ENCODE results near the gene TRIM38. TPM values are rescaled to one million over a fixed set of nuclear protein-coding genes. Genes with fewer than 3 reads are reported as not detected.

TRIM38 gene
- total and polyA plus RNA-seq, 2 donors from 2014 or later = 12.2 to 27.9 TPM

DNA sequence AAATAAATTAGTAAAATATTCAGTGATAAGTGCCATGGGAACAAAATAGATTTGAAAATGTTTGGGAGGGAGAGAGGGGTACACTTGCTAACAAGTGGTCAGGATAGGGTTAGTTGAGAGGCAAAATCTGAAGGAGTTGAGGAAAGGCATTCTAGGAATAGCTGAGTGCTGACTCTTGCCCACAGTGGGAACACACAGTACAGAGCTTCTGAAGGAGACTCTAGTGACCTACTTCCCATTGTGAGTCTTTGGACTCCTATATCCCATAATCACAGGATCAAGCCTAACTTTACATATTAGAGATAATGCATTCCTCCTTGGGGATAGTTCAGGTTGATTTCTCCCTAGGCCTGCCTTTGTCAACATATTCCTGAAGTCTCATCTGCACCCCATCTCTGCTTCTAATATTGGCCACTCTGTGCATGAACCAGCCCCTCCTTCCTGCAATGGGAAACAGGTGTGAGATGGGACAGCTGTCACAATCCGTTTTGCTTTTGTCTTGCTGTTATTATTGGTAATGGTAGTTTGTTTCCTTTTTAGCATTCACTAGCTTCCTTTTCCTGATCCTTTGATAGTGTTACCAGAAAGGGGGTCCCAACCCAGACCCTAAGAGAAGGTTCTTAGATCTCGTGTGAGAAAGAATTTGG, 2.6 kb upstream of the TRIM38 start:
- H3K9ac ChIP-seq (ENCODE audit: low read length in 3 of 3) = no peak overlapping the region
- TF ChIP-seq, protein P1, sequence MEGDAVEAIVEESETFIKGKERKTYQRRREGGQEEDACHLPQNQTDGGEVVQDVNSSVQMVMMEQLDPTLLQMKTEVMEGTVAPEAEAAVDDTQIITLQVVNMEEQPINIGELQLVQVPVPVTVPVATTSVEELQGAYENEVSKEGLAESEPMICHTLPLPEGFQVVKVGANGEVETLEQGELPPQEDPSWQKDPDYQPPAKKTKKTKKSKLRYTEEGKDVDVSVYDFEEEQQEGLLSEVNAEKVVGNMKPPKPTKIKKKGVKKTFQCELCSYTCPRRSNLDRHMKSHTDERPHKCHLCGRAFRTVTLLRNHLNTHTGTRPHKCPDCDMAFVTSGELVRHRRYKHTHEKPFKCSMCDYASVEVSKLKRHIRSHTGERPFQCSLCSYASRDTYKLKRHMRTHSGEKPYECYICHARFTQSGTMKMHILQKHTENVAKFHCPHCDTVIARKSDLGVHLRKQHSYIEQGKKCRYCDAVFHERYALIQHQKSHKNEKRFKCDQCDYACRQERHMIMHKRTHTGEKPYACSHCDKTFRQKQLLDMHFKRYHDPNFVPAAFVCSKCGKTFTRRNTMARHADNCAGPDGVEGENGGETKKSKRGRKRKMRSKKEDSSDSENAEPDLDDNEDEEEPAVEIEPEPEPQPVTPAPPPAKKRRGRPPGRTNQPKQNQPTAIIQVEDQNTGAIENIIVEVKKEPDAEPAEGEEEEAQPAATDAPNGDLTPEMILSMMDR (IDR thresholded peaks at IDR 0.05; ENCODE audit: borderline replicate concordance, extremely low read depth, insufficient read depth) = no peak
- no peak for DNase-seq
- H3K4me1 ChIP-seq (ENCODE audit: control insufficient read depth in 2 of 3, insufficient read depth in 2 of 3, low read depth in 1 of 3, low read length in 3 of 3) = peaks cover 2 to 13% (median 6%) of the 10 kb centered on the region in 3 donors
- intact Hi-C loops (cut with DNase I) = no loop called here
- H3K36me3 ChIP-seq (ENCODE audit: control insufficient read depth in 2 of 3, insufficient read depth in 3 of 3, low read length in 3 of 3) = no peaks in the 10 kb centered on the region
- no peak overlapping the region for H3K27ac ChIP-seq (ENCODE audit: low read depth in 2 of 2, low read length in 2 of 2)
- no peaks in the 10 kb centered on the region for H3K27me3 ChIP-seq (ENCODE audit: control insufficient read depth, insufficient read depth, low read length)
- peaks cover 0 to 4% (median 0%) of the 10 kb centered on the region in 3 donors for H3K9me3 ChIP-seq (ENCODE audit: control insufficient read depth in 2 of 3, insufficient read depth in 1 of 3, low read length in 3 of 3)
- H3K4me3 ChIP-seq (ENCODE audit: low read length in 3 of 3) = no peak overlapping the region
- FAIRE-seq = no peak

DNA sequence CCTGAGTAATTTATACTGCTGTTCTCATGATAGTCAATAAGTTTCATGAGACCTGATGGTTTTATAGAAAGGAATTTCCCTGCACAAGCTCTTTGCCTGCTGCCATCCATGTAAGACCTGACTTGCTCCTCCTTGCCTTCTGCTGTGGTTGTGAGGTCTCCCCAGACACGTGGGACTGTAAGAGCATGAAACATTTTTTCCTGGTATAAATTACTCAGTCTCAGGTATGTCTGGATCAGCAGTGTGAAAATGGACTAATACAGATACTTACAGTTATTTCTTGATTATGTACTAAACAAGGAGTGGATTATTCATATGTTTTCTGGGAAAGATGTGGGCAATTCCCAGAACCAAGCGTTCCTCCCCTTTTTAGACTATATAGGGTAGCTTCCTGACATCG, 1.9 kb upstream of the TRIM38 start:
- Histone ChIP-seq H3K27ac (ENCODE audit: low read depth in 2 of 2, low read length in 2 of 2) (no peak overlapping the region), H3K4me3 (ENCODE audit: low read length in 3 of 3) (no peak overlapping the region), H3K4me1 (ENCODE audit: control insufficient read depth in 2 of 3, insufficient read depth in 2 of 3, low read depth in 1 of 3, low read length in 3 of 3) (peaks cover 2 to 13% (median 6%) of the 10 kb centered on the region in 3 donors), H3K9ac (ENCODE audit: low read length in 3 of 3) (no peak overlapping the region), H3K27me3 (ENCODE audit: control insufficient read depth, insufficient read depth, low read length) (no peaks in the 10 kb centered on the region), H3K9me3 (ENCODE audit: control insufficient read depth in 2 of 3, insufficient read depth in 1 of 3, low read length in 3 of 3) (peaks cover 0 to 4% (median 0%) of the 10 kb centered on the region in 3 donors), H3K36me3 (ENCODE audit: control insufficient read depth in 2 of 3, insufficient read depth in 3 of 3, low read length in 3 of 3) (no peaks in the 10 kb centered on the region)
- no peak for DNase-seq
- no peak for FAIRE-seq
- TF ChIP-seq, protein P1 (IDR thresholded peaks at IDR 0.05; ENCODE audit: borderline replicate concordance, extremely low read depth, insufficient read depth) = no peak
- intact Hi-C loops (cut with DNase I) = no loop called here

DNA sequence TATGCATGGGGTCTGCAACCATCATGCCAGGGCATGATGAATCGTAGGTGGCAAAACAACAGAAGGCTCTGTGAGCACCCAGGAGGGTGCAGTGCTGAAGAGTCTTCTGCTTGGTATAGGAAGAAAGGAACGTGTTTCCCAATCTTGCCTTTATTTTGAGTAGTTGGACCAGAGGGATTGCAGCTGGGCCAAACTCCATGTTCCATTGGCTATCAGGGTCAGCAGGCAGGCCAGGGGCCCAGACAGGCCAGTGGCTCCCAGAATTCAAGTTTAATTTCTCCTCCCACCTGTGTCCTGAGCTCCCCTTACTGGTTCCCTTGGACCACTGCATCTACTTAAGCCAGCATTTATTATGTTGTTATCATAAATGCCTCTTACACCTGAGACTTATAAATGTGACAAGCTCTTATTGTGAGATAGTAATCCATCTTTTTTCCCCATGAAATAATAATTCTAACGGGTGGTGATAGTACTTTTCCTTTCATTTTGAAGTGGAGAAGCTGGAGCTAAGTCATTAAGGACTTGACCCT, 918 bp upstream of the TRIM38 start:
- peak overlapping the region; percentile 92 to 96 for H3K27ac ChIP-seq (ENCODE audit: low read depth in 2 of 2, low read length in 2 of 2)
- TF ChIP-seq, protein P1 (IDR thresholded peaks at IDR 0.05; ENCODE audit: borderline replicate concordance, extremely low read depth, insufficient read depth) = no peak
- peaks cover 0 to 4% (median 0%) of the 10 kb centered on the region in 3 donors for H3K9me3 ChIP-seq (ENCODE audit: control insufficient read depth in 2 of 3, insufficient read depth in 1 of 3, low read length in 3 of 3)
- peak overlapping the region in 2 of 3 donors; percentile 41 to 100 for H3K9ac ChIP-seq (ENCODE audit: low read length in 3 of 3)
- intact Hi-C loops (cut with DNase I) = no loop called here
- H3K27me3 ChIP-seq (ENCODE audit: control insufficient read depth, insufficient read depth, low read length) = no peaks in the 10 kb centered on the region
- DNase-seq (peak in 1 of 5 donors; percentile 7), FAIRE-seq (no peak)
- peaks cover 0 to 5% (median 4%) of the 10 kb centered on the region in 3 donors for H3K36me3 ChIP-seq (ENCODE audit: control insufficient read depth in 2 of 3, insufficient read depth in 3 of 3, low read length in 3 of 3)
- H3K4me3 ChIP-seq (ENCODE audit: low read length in 3 of 3) = peak overlapping the region; percentile 91 to 93 (median 91)
- H3K4me1 ChIP-seq (ENCODE audit: control insufficient read depth in 2 of 3, insufficient read depth in 2 of 3, low read depth in 1 of 3, low read length in 3 of 3) = peaks cover 2 to 20% (median 14%) of the 10 kb centered on the region in 3 donors
